Measurements from ENCODE around the gene SMAGP.
"Not testable (repeated sequence)": the region's sequence is repeated elsewhere in the genome, so short reads cannot be mapped to it uniquely, and the experiment has no call there.

Gene SMAGP

GRCh38 chr12:51270067-51270950 is at the start of gene SMAGP:
Gene SMAGP (minus strand): TSS chr12:51270415. CDS start chr12:51269278, 1,137 bp downstream.
- no peak for DNase-seq

GRCh38 chr12:51318846-51319599 is 48.8 kb upstream of the SMAGP start:
- DNase-seq: peak; percentile 43

GRCh38 chr12:51318057-51318806 is 48.0 kb upstream of the SMAGP start:
- not testable (repeated sequence) for DNase-seq

GRCh38 chr12:51311389-51311788 is 41.2 kb upstream of the SMAGP start:
- no peak for DNase-seq

- no peak for DNase-seq
Observed at GRCh38 chr12:51307655-51308593, 37.7 kb upstream of the SMAGP start.

GRCh38 chr12:51306507-51306906 is 36.3 kb upstream of the SMAGP start:
- no peak for DNase-seq

GRCh38 chr12:51300768-51301167 is 30.6 kb upstream of the SMAGP start:
- DNase-seq: not testable (repeated sequence)

- no peak for DNase-seq
Observed at GRCh38 chr12:51295651-51296050, 25.4 kb upstream of the SMAGP start.

- not testable (repeated sequence) for DNase-seq
Observed at GRCh38 chr12:51294097-51294496, 23.9 kb upstream of the SMAGP start.

GRCh38 chr12:51293696-51294095 is 23.5 kb upstream of the SMAGP start:
- DNase-seq: no peak

- DNase-seq: peak; percentile 19
Observed at GRCh38 chr12:51291603-51292513, 21.6 kb upstream of the SMAGP start.

GRCh38 chr12:51285843-51286242 is 15.6 kb upstream of the SMAGP start:
- DNase-seq: no peak

- no peak for DNase-seq
Observed at GRCh38 chr12:51281202-51281924, 11.1 kb upstream of the SMAGP start.

- DNase-seq: no peak
Observed at GRCh38 chr12:51275088-51275487, 4.9 kb upstream of the SMAGP start.

GRCh38 chr12:51272810-51273209 is 2.6 kb upstream of the SMAGP start:
- not testable (repeated sequence) for DNase-seq

GRCh38 chr12:51270951-51271518 is 820 bp upstream of the SMAGP start:
- DNase-seq: no peak

- no peak for DNase-seq
Observed at GRCh38 chr12:51269174-51270066, 795 bp downstream of the SMAGP start.

GRCh38 chr12:51265024-51265423 is 5.2 kb downstream of the SMAGP start:
- DNase-seq: no peak

- DNase-seq: no peak
Observed at GRCh38 chr12:51264297-51264696, 5.9 kb downstream of the SMAGP start.
